Posterior vena cava (tissue), 2 donors: ENCODE measurements around the gene SLC12A4. TPM values are rescaled to one million over a fixed set of nuclear protein-coding genes. Genes with fewer than 3 reads are reported as not detected.

Experiments
- DNase-seq: peaks from one replicate; pipeline ENCODE4 v3.0.0-alpha.2; 2020; ENCODE audit warnings: low spot score
- intact Hi-C, 2 donors: fragments of 100-400 bp; cut with DNase I; formaldehyde crosslinking; loops; one replicate each; pipeline versions ENCODE4 v1.14.1 to v1.14.2; 2022 to 2023
- total RNA-seq, 2 donors: library from RNA; stranded (reverse); fragmentation: NEBNext Ultra II Directional; extraction: Animal tissue kit (Norgen Biotek cat#: 25700); gene quantifications; one replicate each; pipeline ENCODE4 v1.2.1, GENCODE V29; 2021
- donor health status: DM: yes; HTN: yes; CAD: no.
- donor health status: DM: yes; HTN: yes; CAD: no.

SLC12A4 gene
- total RNA-seq, 2 donors from 2014 or later, result 82.6 to 90.1 TPM

DNA sequence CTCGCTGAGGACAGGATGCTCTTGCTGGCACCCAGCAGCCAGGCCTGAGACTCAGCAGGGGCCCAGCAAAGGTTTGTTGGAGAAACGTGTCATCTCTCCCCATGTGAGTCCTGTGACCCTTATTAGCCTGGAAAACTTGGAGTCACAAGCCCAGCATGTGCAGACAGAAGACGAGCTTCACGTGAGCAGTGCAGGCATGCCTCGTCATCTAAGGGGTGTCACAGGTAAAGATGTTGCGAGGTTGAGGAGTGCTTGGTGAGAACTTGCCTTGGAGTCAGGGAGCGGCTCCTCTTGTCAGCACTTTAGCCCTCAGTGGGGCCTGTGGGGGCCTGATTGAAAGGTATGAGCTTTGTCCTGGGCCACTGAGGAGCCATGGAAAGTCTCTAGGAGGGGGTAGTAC is 34.6 kb downstream of the SLC12A4 start:
- no peak for DNase-seq
- intact Hi-C loops, result no loop called here

DNA sequence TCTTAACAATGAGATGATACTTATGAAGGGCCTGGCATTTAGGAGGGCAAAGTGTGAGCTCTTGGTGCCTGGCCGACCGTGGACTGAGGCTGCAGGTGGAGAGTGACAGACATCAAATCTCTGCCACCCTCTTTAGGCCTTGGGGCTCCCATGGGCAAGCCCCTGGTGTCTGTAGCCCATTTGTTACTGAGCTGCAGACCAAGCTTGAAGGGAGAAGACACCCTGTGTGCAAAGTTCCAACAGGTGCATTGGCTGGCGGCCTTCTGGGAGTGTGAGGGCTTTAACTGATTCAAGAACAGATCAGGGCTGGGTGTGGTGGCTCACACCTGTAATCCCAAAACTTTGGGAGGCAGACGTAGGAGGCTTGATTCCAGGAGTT is 36.0 kb downstream of the SLC12A4 start:
- intact Hi-C loops, result no loop called here
- DNase-seq, result no peak

DNA sequence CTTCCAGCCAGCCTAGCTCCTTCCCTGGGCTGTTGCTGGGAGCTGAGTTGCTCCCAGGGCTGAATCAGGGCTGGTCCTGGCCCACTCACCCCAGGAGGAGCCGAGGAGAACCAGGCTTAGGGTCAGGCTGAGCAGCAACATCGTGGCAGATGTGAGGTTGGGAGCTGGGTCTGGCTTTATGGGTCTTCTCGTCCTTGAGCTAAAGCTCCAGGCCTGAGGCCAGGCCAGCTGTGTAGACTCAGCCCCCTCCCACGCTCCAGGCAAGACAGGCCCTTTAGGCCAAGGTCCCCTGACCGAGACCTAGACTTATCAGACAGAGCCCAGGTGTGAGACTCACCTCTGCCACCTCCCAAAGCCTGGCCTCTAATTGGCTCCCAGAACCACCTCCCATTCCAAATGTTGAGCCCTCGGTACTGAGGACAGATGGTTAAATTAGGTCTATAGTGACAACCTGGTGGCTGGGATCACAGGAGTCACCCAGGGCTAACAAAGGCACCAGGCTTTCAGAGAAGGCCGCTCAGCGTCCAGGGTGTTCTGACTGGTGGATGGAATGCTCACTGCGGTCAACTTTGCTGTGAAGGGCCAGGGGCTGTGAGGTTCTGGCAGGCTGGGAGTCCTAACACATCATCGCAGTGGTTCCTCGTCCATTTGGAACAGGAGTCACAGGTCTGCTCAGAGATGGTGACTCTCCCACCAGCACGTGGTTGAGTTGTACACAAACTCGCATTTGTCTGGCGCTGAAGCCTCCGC is 36.5 kb downstream of the SLC12A4 start, which contains the start of gene CTRL:
CTRL (minus strand) TSS at position 151 of the 750 bp plus-strand sequence; CDS start at position 141, 10 bp downstream.
- no peak for DNase-seq
- intact Hi-C loops, result no loop called here

DNA sequence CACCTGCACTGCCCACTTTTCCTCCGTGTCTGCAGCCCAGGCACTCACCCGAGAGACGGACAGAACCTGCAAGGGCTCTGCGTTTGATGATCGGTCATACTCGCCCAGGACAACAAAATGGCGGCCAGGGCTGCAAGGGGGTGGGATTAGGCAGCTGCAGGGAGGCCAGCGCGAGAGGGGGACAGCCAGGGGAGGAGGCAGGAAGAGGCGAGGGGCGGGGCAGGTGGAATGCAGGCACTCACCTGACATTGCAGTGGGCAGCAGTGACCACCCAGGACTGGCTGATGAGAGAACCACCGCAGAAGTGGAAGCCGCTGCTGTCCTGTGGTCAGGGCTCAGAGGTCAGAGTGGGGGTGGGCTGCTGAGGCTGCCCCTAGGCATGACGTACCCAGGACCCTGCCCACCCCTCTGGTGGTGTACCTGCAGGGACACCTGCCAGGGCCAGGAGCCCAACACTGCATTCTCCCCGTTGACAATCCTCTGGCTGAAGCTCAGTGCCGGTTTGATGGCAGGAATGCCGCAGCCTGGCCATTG is 37.7 kb downstream of the SLC12A4 start:
- no peak for DNase-seq
- intact Hi-C loops, result no loop called here

- no peak for DNase-seq
- intact Hi-C loops, result no loop called here
Measured at GRCh38 chr16:67930191-67930590, 38.2 kb downstream of the SLC12A4 start.

DNA sequence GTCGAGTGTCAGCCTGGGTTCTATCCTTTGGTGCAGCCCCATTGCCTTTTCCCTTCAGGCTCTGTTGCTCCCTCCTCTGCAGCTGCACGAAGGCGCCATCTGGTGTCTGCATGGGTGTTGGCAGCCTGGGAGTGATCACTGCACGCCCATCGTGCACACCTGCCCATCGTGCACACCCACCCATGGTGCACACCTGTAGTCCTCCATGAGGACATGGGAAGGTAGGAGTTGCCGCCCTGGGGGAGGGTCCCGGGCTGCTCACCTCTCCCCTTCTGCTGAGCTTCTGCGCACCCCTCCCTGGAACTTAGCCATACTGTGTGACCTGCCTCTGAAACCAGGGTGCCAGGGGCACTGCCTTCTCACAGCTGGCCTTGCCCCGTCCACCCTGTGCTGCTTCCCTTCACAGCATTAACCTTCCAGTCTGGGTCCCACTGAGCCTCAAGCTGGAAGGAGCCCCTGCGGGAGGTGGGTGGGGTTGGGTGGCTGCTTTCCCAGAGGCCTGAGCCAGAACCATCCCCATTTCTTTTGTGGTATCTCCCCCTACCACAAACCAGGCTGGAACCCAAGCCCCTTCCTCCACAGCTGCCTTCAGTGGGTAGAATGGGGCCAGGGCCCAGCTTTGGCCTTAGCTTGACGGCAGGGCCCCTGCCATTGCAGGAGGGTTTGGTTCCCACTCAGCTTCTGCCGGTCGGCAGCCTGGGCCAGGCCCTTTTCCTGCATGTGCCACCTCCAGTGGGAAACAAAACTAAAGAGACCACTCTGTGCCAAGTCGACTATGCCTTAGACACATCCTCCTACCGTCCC is 39.7 kb downstream of the SLC12A4 start:
- DNase-seq, result peak; percentile 92
- intact Hi-C loops, result loop anchor here (5.0 kb wide), 3 partner anchors 46 to 101 kb away; partner anchors contain the start of gene NRN1L (in 1 of the 2)

DNA sequence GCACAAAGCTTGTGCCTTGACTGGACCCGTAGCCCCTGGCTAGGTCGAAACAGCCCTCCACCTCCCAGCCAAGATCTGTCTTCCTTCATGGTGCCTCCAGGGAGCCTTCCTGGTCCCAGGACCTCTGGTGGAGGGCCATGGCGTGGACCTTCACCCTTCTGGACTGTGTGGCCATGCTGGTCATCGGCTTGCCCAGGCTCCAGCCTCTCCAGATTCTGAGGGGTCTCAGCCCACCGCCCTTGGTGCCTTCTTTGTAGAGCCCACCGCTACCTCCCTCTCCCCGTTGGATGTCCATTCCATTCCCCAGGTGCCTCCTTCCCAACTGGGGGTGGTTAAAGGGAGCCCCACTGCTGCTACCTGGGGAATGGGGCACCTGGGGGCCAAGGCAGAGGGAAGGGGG is 40.3 kb downstream of the SLC12A4 start:
- DNase-seq, result no peak
- intact Hi-C loops, result loop anchor here (5.0 kb wide), 3 partner anchors 46 to 101 kb away; partner anchors contain the start of gene NRN1L (in 1 of the 2)

DNA sequence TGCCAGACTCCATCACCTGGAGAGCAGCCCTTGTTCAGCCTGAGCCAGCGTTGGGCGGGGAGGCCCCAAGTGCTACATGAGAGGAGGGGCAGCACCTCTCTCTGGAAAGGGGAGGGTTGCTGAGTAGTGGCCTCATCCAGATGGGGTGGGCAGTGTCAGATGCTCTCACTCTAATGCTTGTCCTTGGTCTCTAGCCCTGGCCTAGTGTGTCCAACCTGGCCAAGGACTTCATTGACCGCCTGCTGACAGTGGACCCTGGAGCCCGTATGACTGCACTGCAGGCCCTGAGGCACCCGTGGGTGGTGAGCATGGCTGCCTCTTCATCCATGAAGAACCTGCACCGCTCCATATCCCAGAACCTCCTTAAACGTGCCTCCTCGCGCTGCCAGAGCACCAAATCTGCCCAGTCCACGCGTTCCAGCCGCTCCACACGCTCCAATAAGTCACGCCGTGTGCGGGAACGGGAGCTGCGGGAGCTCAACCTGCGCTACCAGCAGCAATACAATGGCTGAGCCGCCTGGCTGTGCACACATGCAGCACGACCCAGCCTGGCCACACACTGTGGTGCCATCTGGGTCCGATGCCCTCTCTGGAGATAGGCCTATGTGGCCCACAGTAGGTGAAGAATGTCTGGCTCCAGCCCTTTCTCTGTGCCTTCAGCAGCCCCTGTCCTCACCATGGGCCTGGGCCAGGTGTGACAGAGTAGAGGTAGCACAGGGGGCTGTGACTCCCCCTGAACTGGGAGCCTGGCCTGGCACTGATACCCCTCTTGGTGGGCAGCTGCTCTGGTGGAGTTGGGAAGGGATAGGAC is 41.1 kb downstream of the SLC12A4 start:
- intact Hi-C loops, result loop anchor here (2.0 to 5.0 kb wide), 4 partner anchors 45 to 109 kb away; partner anchors contain the start of gene NRN1L (in 1 of the 2)
- no peak for DNase-seq

DNA sequence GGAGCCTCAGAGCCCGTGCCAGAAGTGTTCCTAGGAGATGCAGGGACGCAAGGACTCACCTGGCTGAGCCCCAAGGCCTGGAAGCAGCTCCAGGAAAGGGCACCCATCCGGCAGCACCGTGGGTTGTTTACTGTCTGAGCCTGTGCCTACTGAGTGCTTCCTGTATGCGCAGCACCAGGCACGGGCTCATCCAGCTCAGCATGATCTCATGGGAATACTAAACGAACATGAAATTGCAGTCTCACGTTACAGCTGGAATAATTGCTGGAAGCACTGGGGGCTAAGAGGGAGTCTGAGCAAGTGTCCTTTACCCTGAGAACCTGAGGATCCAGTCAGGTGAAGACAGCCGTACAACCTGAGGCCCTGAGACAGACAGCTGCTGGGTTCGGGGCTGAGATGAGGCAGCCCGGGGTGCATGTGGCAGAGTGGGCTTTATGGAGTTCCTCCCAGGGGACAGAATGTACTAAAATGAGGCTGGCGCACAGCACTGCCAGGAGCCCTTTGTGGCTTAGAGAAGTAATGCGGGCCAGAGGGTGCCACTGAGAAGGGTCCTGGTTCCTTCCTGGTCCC is 42.2 kb downstream of the SLC12A4 start:
- intact Hi-C loops, result loop anchor here (2.0 to 5.0 kb wide), 4 partner anchors 44 to 107 kb away; partner anchors contain the start of gene NRN1L (in 1 of the 2)
- DNase-seq, result no peak

DNA sequence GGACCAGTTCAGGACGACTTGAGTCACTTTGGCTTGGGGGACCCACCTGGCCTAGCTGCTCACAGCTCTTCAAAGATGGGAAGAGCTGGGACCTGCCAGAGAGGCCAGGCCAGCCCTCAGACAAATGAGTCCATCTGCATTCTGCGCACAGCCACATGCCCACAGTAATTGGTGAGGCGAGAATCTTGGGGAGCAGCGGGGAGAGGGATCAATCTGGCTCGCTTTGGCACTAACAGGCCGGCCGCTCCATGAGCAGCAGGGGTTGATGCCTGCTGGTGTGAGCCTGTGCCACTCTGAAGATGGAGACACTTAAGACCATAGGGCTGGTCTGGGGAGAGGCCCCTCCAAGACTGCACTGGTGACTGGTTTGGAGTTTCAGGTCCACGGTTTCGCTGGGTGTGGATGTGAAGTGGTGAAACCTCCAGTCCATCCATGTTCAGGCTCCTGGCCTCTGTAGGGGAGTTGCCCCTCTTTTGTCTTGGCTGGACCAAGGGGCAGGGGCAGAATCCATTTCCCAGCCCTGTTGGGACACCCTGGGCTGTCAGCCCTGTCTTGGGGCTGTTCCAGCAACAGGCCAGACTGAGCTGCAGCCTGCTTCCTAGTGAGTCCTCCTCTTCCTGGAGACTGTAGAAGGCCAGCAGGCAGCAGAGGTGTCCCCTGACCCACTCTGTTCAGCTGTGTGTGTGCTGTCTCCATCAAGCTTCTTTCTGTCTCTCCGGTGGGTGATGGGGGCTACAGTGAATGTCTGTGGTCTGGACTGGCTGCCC is 44.1 kb downstream of the SLC12A4 start:
- intact Hi-C loops, result no loop called here
- DNase-seq, result no peak

DNA sequence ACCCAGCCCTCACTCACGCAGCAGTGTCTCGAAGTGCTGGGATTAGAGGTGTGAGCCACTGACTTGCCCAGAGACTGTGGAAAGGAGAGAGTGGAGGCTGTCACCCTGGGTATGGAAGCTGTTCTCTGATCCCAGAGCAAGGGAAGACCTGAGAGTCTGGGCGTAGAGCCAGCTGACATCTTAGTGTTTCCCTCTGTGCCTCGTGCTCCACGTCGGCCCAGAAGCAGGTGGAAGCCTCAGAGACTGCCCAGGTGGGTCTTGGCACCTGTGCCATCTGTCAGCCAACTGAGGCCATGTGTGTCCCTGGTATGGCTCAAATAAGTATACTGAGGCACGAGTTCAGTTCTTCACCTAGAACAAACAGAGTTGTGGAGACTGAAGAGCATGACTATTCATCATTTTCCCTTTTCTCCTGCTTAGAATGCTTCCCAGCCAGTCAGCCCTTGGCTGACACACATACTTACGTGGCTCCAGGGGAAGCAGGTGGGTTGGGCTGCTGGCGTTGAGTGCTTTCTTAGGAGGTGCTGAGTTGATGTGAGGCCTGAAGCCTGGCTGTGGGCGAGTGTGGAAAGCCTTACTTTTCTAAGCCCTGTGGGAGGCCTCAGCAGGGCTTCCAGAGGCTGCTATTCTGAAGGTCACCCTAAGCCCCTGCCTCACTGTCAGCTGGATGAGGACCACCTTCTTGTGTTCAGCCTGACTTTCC is 44.9 kb downstream of the SLC12A4 start:
- intact Hi-C loops, result no loop called here
- no peak for DNase-seq

DNA sequence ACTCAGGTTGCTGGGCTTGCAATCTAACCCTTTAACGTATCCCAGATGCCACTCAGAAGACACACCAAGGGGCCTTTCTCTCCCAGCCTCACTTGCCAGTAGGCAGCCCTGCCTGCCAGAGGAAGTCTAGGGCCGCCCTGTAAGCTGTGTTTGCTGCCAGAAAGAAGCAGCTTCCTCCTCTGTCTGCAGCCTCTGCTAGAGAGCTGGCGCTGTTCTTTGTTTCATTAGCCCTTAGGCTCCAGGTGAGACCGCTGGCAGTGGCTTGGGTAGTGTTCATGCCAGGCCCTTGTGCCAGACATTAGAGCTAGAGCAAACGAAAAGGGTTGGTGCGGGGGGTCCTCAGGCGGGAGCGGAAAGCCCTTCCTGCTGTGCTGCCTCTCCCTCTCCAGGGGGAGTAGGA is 45.7 kb downstream of the SLC12A4 start:
- no peak for DNase-seq
- intact Hi-C loops, result no loop called here

DNA sequence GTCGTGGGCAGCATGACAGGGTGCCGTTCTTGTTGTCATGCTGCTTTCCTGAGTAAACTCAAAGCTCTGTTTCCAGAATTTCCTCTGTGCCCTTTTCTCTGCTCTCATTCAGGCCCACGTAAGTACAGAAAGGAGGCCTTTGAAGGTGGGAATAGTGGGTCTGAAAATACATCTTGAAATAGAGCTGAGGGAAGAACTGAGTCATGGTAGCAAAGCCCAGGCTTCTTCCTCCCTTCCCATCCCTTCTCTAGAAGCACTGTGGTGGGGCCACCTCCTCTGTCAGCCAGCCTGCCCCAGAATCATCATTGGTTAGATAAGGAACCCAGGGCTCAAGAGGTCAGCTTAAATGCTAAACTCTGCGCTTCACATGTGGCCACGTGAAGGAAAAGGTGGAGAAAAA is 46.2 kb downstream of the SLC12A4 start:
- intact Hi-C loops, result no loop called here
- no peak for DNase-seq

DNA sequence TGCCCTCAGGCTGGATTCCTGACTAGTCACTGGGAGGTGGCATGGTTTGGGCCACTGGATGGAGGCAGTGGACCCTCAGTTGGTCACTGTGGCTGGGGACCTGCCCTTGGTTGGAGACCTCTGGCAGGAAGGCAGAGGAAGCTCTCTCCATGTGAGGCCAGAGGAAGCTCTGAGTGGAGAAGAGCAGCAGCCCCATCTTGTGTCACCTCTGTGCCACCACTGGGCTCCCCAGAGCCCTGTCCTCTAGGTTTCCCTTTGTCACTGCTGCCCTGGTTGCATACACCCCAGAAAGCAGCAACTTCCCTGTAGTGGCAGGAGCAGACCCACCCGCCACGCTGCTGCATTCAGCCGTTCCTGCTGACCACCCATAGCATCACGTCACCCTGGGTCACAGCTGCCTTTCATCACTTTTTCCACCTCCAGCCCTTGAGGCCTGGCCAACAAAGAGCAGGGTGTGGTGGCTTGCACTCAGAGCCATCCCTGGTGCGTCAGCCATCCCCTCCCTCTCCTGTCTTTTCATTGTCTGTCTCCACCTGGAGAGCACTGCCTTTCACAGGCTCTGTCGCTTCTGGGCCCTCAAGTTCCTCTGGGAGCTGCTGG is 48.7 kb downstream of the SLC12A4 start:
- intact Hi-C loops, result no loop called here
- DNase-seq, result no peak

DNA sequence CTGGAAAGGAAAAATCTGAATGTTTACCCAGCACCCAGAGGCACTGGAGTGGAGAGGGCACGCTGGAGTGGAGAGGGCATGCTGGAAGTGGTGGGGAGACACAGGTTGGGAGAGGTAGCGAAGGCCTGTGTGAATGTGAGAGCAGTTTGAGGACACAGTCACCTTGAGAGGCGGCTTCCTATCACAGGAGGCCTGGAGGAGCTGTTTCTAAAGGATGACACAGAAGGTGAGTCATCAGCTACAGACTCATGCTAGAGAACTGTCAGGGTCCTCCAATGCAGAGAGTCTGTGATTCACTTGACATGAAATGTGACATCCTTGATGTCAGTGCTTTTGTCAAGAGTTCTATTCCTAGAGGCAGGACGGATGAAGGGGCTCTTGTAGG is 50.6 kb downstream of the SLC12A4 start:
- DNase-seq, result no peak
- intact Hi-C loops, result no loop called here

GRCh38 chr16:67917140-67917851 is 51.1 kb downstream of the SLC12A4 start:
- intact Hi-C loops, result no loop called here
- no peak for DNase-seq
